ENCODE measurements around the gene ATXN7L1.
"Not testable (repeated sequence)": the region's sequence is repeated elsewhere in the genome, so short reads cannot be mapped to it uniquely, and the experiment has no call there.

ATXN7L1 gene

GRCh38 chr7:105617280-105618015 is 259.0 kb downstream of the ATXN7L1 start:
- DNase-seq (ENCODE audit: low read depth in 2 of 2) = no peak

- no peak for DNase-seq (ENCODE audit: low read depth in 2 of 2)
These were observed 262.0 kb downstream of the ATXN7L1 start for GRCh38 chr7:105614341-105614840.

GRCh38 chr7:105613611-105614330 is 262.6 kb downstream of the ATXN7L1 start:
- DNase-seq (ENCODE audit: low read depth in 2 of 2) = no peak

- no peak for DNase-seq (ENCODE audit: low read depth in 2 of 2)
These were observed 263.6 kb downstream of the ATXN7L1 start for GRCh38 chr7:105612806-105613205.

GRCh38 chr7:105611856-105612775 is 264.3 kb downstream of the ATXN7L1 start:
- no peak for DNase-seq (ENCODE audit: low read depth in 2 of 2)

GRCh38 chr7:105610165-105610930 is 266.1 kb downstream of the ATXN7L1 start:
- no peak for DNase-seq (ENCODE audit: low read depth in 2 of 2)

- DNase-seq (ENCODE audit: low read depth in 2 of 2) = no peak
These were observed 273.8 kb downstream of the ATXN7L1 start for GRCh38 chr7:105602325-105603305.

GRCh38 chr7:105600720-105601550 is 275.5 kb downstream of the ATXN7L1 start:
- DNase-seq (ENCODE audit: low read depth in 2 of 2) = no peak

GRCh38 chr7:105599551-105599950 is 276.8 kb downstream of the ATXN7L1 start:
- DNase-seq (ENCODE audit: low read depth in 2 of 2) = no peak

GRCh38 chr7:105599080-105599479 is 277.3 kb downstream of the ATXN7L1 start:
- not testable (repeated sequence) for DNase-seq (ENCODE audit: low read depth in 2 of 2)

GRCh38 chr7:105596866-105597265 is 279.5 kb downstream of the ATXN7L1 start:
- DNase-seq (ENCODE audit: low read depth in 2 of 2) = no peak

- DNase-seq (ENCODE audit: low read depth in 2 of 2) = no peak
These were observed 282.4 kb downstream of the ATXN7L1 start for GRCh38 chr7:105594034-105594433.

- no peak for DNase-seq (ENCODE audit: low read depth in 2 of 2)
These were observed 284.9 kb downstream of the ATXN7L1 start for GRCh38 chr7:105591522-105591921.

GRCh38 chr7:105590793-105591192 is 285.6 kb downstream of the ATXN7L1 start:
- no peak for DNase-seq (ENCODE audit: low read depth in 2 of 2)

GRCh38 chr7:105589356-105590077 is 286.9 kb downstream of the ATXN7L1 start:
- no peak for DNase-seq (ENCODE audit: low read depth in 2 of 2)

GRCh38 chr7:105587909-105588635 is 288.3 kb downstream of the ATXN7L1 start:
- DNase-seq (ENCODE audit: low read depth in 2 of 2) = no peak

GRCh38 chr7:105585850-105586500 is 290.4 kb downstream of the ATXN7L1 start:
- DNase-seq (ENCODE audit: low read depth in 2 of 2) = no peak

Measured in stimulated activated CD4-positive, alpha-beta T cell treated with anti-CD3 and anti-CD28 coated beads, Interleukin-1b, Interleukin-23, amount 100 ng/mL, for 1 hour (primary cell).